Fibroblast of skin of abdomen (primary cell): Measurements from ENCODE around the gene KRT33B. TPM values are rescaled to one million over a fixed set of nuclear protein-coding genes. Genes with fewer than 3 reads are reported as not detected.
"Not testable (repeated sequence)": the region's sequence is repeated elsewhere in the genome, so short reads cannot be mapped to it uniquely, and the experiment has no call there.

Experiments used
- DNase-seq: peaks from one replicate; pipeline ENCODE4 v3.0.0-alpha.2; 2013
- polyA plus RNA-seq, 2 experiments: library from polyadenylated mRNA; unstranded; fragments of 120-200 nt; gene quantifications; one replicate each; pipeline ENCODE4 v1.2.1, GENCODE V29; 2013; ENCODE audit not compliant: insufficient read length in 2 of 2

KRT33B gene
- polyA plus RNA-seq (2013, experiment 1 of 2; ENCODE audit: insufficient read length), result not detected
- not detected for polyA plus RNA-seq (2013, experiment 2 of 2; ENCODE audit: insufficient read length)

- no peak for DNase-seq
Measured at GRCh38 chr17:41369713-41370112, at the start of gene KRT33B. KRT33B (minus strand) TSS chr17:41369813; CDS start chr17:41369750, 63 bp downstream.

DNA sequence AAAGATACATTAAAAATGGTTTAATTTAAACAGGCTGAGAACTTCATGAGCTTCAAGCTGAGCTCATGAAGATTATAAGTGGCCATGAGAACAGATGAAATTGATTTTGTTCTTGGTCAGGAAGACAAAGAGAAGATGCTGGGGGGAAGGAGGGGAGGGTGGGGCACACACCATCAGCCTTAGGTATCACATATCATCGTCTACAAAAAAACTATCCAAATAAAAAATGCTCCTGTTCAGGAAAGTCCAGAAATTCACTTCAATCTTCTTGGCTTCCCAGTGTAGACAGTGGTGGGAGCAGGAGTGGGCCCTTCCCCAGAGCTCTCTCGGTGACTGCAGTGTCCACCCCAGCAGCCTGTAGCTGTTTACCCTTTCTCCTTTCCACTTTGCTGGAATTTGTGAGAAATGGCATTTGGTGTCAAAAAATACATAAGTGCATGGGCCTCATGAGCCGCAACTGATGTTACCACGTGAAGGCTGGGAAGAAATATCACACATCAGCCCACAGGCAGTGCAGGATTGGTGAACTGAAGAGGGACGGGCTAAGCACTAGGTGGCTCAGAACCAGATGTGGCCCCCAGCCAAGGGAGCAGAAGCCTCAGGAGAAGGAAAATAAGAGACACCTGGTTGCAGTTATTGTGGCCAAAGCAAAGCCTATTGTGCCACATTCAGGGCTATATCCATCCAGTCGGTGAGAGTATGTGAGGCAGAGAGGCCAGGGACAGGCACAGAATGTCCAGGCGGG lies 48.7 kb upstream of the KRT33B start:
- DNase-seq, result no peak

DNA sequence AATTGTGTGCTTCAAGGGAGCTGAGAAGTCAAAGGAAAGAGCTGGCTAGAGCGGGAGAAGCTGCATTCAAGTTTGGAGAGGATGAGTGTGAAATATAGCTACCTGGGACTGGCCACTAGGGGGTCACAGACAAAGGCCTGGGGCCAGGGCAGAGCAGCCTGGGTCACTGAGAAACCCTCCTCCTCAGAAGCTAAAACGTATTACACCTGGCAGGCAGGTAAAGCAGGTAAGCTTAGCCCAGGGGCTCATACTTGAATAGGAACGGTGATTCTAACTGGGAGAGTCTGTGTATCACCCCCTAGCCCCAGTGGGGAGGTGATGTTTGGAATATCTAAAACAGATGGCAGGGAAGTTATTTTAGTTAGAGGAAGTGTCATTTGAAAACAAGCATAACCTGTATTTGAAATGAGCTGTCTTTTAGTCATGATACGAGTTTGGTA lies 48.0 kb upstream of the KRT33B start:
- no peak for DNase-seq

- no peak for DNase-seq
Measured at GRCh38 chr17:41417127-41417526, 47.5 kb upstream of the KRT33B start.

- DNase-seq, result no peak
Measured at GRCh38 chr17:41416479-41416878, 46.9 kb upstream of the KRT33B start.

DNA sequence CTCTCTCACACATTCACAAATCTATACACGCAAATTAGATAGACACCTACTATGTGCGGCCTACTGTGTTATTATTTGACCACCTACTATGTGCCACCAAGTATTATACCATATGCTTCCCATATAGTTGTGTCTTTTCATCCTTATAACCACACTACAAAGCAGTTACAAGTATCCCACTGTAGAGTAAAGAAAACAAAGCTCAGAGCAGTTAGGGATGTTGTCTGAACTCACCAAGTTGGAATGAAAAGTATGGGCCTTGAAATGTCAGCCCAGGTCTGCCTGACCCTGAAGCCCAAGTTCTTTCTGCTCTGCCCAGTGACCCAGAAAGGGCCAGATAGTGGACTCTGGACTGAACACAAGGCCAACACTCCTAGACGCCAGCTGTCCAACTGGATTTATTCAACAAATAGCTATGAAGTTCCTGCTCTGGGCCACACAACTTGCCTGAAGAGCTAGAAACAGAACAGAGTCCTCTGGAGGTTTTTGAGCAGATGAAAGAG lies 46.3 kb upstream of the KRT33B start:
- peak; percentile 16 for DNase-seq

DNA sequence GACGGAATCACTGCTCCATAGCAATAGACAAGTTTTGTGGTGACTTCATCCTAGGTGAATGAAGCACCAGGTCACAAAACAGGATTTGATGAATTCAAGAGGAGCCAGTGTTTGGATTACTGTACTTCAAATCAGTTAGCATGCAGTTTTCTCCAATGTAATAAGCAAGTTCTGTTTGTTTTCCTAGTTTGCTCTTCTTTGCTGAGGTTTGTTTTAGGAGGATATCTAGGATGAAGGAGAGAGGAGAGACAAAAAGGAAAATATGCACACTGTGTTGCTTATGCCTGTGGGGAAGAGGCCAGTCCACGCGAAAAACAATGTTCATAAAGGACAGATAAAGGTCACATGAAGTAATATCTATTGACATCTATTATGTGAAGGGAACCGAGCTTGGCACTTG lies 45.8 kb upstream of the KRT33B start:
- DNase-seq, result no peak

DNA sequence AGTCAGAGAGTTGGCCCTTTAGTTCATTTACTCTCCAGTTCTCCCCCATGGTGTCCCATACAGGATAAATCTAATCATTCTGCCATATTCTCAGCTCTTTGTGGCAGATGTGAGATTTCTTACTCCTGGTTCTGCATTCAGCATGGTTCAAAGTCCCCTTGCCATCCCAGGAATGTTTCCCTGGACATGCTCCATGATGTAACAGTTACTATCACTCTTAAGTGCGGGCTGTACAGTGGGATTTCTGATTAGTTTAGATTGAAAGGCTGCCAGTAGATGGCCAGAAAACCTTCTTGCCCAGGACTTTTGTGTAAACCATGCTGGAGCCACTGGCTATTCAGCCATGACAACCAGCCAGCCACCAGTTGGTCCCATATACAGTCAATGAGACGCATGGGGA lies 44.4 kb upstream of the KRT33B start:
- DNase-seq, result no peak

DNA sequence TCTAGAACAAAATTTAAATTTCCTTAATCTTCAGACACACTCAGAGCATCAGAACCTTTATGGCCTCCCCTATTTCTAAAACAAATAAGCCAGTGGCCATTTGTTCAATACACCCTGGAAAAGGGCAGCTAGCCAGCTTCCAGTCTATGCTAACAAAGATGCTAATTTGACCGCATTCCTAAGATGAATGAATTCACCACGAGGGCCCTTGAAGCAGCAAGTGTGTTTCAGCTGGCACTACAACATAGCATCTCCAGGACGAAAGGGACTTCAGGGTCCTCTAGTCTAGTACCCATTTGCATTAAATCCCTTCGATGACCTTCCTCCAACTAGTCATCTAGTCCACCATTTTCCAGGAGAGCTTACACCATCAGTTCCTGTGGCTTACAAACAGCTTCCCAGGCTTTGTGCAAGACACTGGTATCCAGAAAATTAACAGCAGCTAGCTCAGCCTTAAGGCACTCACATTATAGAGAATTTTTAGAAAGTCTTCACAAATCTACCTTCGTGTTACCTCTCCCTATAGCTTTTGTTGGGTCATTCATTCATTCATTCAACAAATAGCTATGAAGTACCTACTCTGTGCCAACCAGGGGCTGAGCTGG lies 43.8 kb upstream of the KRT33B start:
- DNase-seq, result peak; percentile 18

DNA sequence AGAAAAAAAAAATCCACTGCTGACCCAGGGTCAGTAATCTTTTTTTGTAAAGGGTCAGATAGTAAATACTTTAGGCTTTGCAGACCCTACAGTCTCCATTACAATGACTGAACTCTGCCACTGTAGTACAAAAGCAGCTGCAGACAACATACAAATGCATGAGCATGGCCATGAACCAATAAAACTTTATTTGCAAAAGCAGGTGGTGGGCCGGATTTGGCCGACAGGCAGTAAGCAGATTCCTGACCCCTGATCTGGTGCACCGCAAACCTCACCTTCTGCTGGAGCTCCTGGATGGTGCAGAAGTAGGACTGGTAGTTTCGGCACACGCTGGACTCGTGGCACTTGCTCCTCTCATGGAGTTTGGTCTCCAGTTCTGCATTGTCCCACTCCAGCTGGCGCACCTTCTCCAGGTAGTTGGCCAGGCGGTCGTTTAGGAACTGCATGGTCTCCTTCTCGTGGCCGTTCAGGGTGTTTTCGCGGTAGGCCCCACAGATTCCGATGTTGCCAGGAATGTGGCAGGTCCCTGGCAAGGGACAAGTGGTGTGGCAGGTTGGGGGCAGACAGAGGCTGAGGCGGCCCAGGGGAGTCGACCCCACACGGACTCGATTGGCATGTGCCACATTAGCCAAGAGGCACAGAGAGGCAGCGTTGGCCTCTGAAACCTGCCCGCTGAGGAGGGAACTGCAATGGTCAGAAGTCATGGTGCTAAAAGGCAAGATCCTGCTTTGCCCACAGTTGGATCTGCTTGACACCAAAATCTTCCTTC lies 41.6 kb upstream of the KRT33B start:
- no peak for DNase-seq

- DNase-seq, result no peak
Measured at GRCh38 chr17:41407226-41407625, 37.6 kb upstream of the KRT33B start.

DNA sequence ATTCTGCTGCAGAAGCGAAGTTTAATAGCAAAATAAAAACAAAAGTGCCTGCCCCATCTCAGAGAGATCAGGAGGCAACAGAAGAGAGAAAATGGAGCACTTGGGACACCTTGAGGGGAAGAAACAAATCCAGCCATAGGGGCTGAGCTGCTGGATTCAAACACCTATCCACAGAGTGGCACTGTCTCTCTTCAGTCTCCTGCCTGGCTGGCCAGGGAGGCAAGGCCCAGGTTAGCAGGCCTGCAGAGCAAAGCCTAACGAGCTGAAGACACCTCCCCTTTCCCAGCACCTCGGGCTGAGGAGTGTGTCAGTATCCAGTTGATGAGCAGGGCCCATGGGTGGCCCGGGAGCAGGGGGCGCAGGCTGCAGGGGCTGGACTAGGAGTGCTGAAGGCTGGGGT lies 36.6 kb upstream of the KRT33B start:
- DNase-seq, result no peak

DNA sequence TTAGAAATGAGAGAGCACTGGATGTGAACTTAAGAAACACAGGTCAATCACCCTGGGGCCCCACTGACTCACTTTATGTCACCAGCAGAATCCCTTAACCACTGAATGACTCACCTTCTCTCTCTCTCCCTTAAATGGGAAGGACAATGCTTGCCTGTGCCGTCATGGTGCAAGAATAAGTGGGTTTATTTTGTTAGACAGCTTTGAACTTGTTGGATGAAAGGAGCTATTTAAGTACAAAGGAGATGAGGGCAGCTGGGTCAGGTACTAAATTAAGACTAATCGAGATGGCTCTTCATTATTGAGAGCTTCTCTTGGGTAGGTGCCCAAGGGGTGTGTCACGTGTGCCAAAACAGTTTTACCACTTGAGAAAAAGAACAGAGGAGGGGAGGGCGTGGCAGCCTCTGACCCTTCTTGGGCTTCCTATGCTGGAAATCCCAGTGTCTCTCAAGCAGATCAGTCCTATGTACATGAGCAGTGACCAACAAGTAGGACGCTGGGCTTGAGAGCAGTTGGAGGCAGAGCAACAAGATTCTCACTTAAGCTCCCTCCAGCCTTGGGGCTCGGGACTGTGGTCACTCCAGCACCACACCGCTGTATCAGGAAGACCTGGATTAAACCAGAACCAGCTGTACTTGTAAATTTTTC lies 34.5 kb upstream of the KRT33B start:
- DNase-seq, result peak; percentile 96

GRCh38 chr17:41403404-41404023 lies 33.9 kb upstream of the KRT33B start:
- no peak for DNase-seq

DNA sequence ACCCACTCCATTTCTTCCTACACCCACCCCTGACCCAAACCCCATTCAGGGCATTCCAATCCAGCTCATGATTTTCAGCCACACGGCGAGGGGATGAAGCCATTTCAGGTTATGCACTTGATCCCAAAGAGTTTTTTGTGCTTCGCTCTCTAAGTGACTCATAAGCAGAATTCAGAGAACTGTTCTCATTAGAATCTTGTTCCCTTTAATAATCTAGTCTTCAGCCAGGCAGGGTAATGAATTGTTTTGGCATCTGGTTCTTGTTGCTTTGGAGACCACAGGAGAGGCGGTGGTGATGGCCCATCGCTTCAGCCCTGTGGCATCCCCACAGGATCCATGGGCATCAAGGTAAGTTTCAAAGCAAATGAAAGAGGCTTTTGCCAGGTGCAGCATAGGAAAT lies 32.5 kb upstream of the KRT33B start:
- peak; percentile 49 for DNase-seq

DNA sequence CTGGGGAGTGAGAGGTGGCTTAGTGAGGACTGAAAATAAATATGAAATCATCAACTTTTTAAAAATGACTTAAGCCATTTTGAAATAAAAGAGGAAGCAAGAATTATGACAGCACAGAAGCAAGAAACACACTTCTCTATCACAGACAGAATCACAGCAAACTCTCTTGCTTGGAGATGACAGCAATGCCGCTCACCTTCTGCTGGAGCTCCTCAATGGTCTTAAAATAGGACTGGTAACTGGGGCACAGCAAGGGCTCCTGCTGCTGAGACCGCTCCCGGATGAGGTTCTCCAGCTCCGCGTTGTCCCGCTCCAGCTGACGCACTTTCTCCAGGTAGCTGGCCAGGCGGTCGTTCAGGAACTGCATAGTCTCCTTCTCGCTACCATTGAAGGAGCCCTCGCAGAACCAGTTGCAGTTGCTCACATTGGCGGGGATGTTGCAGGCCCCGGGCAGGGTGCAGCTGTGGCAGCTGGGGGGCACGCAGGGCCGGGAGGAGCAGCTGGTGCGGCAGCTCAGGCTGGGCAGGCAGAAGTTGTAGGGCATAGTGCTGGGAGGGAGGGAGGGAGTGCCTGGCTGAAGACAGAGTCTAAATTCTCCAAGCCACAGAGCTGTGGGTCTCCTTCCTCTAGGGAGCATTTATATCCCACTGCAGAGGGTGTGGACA lies 27.5 kb upstream of the KRT33B start, which contains the start of gene KRT31:
Gene KRT31 (minus strand): TSS at position 613 of the 665 bp plus-strand sequence. CDS start 69 bp downstream, at position 544.
- no peak for DNase-seq

DNA sequence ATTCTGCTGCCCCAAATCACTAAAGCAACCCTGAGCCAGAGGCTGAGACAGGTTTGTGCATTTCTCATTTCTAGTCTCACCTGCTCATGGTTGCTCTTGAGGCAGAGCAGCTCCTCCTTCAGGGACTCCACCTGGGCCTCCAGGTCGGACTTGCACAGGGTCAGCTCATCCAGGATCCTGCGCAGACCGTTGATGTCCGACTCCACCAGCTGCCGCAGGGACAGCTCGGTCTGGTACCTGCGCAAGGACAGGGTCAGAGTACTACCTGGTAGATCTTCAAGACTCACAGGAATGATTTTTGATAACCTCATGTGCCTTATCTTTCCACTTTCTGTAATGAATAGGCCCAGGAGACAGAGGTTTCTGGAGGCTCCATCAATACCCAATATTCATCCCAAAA lies 26.7 kb upstream of the KRT33B start:
- DNase-seq, result no peak

DNA sequence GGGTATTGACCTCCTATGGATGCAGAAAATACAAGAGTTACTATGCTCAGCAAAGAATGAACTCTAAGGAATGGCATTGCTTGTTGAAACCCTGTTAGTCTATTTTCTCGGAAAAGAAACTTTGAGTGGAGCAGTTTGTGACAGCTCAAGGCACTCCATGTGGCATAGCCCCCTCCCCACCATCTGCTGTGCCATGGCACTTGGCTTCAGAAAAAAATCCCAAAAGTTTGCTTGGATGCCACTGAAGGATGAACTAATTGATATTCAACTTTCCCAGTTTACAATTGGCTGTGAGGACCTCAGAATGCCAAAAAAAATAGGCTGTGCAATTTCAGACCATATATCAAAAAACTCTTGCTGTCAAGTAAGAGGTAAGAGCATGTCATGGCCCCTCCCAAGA lies 26.0 kb upstream of the KRT33B start:
- DNase-seq, result no peak

DNA sequence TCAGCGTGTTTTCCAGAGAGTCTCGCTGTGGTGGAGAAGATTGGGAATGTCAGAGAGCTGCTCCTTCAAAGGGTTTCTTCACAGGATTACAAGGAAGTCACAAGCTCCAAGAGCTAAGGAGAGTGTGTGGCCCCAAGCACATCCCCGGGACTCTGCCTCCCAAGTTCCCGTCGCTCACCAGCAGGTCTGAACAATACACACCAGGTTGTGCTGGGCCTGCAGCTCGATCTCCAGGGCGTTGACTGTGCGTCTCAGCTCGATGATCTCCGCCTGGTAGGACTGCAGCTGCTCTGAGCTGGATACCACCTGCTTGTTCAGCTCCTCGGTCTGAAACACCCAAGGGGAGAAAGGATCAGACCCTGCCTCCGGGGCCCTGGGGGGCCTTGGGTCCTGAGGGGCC lies 25.4 kb upstream of the KRT33B start:
- not testable (repeated sequence) for DNase-seq

GRCh38 chr17:41394254-41394996 lies 24.8 kb upstream of the KRT33B start:
- DNase-seq, result no peak

- DNase-seq, result no peak
Measured at GRCh38 chr17:41393826-41394225, 24.2 kb upstream of the KRT33B start.
